Measurements from ENCODE around the gene INAFM2.

Gene INAFM2

DNA sequence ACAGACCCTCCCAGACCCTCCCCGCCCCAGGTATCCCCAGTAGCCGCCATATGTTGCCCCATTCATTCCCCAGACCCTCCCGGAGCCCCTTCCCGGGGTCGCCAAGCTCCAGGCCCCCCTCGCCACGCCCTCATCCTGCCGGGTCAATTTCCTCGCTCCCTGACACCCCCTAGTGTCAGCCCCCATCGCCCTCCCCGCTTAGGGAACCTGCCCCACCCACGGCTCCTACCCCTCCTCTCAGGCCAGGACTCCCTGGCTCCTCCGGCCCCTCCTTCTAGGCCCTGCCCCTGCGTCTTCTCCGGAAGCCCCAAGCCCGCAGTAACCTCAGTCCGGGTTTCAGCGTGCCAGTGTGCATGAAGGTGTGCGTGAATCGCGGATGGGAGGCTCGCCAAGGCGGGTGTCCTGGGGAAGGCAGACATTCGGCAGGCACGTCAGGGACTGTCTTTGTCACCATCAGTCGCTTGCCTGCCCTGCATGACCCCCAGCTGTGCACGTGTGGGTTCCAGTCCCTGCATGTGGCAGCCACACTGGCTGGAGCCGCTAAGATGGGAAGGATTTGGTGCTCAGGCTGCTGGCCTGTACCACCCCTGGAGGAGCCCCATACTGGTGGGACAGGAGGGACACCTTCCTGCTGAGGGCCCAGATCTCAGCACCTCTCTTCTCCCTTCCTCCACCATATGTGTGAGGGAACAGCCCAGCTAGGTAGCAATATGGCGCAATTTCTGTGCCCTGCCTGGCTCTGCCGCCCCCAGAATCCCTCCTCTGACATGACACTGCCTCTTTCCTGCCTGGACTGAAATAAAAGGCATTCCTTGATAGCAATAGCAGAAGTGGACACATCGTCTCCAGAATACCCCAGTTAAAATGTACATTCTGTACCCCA lies 35.2 kb downstream of the INAFM2 start:
- DNase-seq (ENCODE audit: low read depth in 2 of 2, low spot score in 1 of 2), result no peak

DNA sequence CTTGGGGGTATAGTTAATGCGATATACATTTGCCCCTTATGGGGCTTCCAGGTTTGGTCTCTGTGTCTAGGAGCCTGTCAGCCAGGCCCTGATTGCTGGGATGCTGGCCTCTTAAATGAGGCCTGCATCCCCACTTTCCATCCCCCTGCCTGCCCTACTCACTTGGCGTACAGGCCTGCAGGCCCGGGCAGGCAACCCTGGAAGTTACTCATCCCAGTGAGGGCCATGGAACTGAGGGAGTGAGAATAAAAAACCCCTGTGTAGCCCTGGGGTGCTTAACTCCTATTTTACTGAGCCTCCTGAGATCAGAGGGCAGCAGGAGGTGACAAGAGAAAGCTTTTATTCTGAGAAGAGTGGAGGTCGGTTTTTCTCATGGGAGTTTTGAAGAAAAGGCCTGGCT lies 36.5 kb downstream of the INAFM2 start:
- no peak for DNase-seq (ENCODE audit: low read depth in 2 of 2, low spot score in 1 of 2)

DNA sequence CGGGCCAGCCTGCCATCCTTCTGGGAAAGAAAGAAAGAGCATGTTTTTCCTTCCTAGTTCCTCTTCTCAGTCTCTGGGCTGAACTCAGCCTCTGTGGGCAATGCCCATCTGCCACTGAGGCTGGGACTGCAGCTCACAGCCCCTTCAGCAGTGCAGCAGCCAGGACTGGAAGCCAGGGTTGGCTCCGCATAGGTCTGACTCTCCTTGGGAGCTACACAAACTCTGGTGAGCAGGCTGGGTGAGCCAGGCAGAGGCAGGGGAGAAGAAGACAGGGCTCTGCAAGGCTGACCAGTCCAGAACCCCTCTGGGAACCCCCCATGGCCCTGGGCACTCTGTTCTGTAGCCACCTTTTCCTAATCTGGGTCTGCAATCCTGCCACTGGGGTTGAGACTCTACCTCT lies 38.1 kb downstream of the INAFM2 start:
- no peak for DNase-seq (ENCODE audit: low read depth in 2 of 2, low spot score in 1 of 2)

DNA sequence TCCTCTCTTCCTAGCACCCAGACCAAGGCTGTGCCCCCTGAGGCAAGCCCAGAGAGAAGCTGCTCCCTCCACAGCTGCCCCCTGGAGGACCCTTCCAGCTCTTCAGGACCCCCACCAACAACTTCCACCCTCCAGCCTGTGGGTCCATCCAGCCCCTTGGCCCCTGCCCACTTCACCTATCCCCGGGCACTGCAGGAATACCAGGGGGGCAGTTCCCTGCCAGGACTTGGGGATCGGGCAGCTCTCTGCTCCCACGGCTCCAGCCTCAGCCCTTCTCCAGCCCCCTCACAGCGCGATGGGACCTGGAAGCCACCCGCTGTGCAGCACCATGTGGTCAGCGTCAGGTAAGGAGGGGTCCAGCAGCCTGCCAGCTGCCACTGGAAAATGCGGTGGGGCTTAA lies 40.1 kb downstream of the INAFM2 start:
- no peak for DNase-seq (ENCODE audit: low read depth in 2 of 2, low spot score in 1 of 2)

DNA sequence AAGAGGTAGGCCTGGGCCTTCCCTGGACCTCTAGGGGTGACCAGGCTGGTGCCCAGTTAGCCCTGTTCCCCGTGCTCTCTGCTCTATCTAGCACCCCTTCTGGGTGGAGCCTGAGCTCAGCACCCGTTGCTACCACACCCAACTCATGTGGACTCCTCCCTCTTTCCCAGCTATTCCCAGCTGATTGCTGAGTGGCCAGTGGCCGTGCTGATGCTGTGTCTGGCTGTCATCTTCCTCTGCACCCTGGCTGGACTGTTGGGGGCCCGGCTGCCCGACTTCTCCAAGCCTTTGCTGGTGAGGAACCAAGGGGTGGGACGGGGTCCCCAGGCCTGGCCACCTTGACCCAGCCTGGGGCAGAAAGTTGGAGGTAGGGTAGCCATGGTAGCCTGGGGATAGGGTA lies 40.8 kb downstream of the INAFM2 start:
- no peak for DNase-seq (ENCODE audit: low read depth in 2 of 2, low spot score in 1 of 2)

DNA sequence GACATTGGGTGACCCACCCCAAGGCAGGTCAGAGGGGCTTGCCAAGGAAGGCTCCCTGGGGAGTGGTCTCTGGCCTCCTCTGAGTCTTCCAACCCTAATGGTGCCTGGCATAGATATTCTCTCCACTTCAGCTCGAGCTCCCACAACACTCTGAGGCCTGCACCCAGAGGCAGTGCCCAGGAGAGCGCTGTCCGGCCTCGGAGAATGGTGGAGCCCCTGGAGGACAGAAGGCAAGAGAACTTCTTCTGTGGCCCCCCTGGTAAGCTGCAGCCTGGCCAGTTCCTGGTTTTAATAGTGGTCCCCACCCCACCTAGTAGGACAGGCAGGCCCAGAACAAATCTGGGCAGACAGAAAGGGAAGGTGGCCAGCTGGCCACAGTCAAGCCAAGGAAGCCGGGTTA lies 41.5 kb downstream of the INAFM2 start:
- no peak for DNase-seq (ENCODE audit: low read depth in 2 of 2, low spot score in 1 of 2)

DNA sequence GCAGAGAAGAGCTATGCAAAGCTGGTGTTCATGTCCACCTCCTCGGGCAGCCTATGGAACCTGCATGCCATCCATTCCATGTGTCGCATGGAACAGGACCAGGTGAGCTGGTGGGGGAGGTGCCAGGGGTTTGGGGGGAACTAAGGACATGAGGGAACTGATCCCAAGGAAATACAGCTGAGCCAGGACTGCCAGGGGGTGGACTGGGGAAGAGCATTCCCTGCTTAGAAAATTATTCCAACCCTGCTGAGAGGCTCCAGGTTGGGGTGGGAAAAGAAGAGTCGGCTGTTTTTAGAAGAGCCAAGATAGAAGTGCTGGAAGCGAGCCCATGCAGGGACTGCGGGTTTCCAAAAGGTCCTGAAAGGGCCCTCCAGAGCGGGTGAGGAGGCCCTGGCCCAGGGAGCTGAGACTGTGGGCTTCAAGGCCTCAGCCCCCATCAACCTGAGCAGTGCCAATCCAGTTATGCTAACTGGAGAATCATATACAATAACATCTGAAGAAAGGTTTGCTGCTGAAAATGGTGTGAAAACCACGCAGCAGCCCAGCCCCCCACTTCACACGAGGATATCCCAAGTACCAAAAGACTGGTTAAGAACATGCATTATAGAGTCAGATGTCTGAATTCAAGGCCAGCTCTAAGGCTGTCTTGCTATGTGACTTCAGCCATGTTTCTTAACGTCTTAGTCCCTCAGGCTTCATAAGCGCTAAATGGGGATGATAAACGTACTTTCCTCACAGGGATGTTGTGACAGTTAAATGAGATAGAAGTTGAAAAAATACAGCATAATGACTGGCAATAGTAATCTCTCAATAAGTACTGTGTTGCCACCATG lies 42.3 kb downstream of the INAFM2 start:
- DNase-seq (ENCODE audit: low read depth in 2 of 2, low spot score in 1 of 2), result no peak

DNA sequence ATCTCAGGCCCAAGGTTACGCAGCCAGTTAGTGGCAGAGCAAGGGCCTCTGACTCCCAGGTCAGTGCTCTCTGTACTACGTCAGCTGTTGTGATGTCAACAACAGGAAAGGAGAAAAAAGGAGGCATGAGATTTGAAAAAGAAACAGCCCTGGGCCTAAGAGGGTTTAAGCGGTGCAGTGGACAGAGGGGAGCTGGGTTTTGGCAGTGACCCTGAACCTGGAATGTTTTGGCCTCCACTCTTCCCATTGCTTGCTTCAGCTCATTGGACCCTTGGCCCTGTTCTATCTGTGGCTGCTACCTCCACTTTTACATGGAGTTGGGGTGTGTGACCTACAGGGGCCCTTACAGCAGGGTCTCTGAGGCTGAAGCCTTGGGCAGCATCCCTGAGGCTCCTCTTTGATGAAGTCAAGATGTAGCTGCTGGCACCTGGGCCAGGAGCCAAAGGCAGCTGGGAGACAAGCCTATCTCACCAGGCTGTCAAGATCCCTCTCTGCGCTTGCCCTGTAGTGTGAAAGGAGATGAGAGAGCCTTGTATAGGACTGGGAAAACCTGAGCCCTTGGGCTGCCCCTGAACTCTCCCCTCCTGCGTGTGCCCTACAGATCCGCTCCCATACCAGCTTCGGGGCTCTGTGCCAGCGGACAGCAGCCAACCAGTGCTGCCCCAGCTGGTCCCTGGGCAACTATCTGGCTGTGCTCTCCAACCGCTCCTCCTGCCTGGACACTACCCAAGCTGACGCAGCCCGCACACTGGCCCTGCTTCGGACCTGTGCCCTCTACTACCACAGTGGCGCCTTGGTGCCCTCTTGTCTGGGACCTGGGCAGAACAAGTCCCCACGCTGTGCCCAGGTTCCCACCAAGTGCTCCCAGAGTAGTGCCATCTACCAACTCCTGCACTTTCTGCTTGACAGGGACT lies 43.2 kb downstream of the INAFM2 start:
- DNase-seq (ENCODE audit: low read depth in 2 of 2, low spot score in 1 of 2), result no peak

DNA sequence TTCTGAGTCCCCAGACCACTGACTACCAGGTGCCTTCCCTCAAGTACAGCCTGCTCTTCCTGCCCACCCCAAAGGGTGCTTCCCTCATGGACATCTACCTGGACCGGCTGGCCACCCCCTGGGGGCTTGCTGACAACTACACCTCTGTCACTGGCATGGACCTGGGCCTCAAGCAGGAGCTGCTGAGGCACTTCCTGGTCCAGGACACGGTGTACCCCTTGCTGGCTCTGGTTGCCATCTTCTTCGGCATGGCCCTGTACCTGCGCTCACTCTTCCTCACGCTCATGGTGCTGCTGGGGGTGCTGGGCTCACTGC lies 43.8 kb downstream of the INAFM2 start:
- DNase-seq (ENCODE audit: low read depth in 2 of 2, low spot score in 1 of 2), result no peak

DNA sequence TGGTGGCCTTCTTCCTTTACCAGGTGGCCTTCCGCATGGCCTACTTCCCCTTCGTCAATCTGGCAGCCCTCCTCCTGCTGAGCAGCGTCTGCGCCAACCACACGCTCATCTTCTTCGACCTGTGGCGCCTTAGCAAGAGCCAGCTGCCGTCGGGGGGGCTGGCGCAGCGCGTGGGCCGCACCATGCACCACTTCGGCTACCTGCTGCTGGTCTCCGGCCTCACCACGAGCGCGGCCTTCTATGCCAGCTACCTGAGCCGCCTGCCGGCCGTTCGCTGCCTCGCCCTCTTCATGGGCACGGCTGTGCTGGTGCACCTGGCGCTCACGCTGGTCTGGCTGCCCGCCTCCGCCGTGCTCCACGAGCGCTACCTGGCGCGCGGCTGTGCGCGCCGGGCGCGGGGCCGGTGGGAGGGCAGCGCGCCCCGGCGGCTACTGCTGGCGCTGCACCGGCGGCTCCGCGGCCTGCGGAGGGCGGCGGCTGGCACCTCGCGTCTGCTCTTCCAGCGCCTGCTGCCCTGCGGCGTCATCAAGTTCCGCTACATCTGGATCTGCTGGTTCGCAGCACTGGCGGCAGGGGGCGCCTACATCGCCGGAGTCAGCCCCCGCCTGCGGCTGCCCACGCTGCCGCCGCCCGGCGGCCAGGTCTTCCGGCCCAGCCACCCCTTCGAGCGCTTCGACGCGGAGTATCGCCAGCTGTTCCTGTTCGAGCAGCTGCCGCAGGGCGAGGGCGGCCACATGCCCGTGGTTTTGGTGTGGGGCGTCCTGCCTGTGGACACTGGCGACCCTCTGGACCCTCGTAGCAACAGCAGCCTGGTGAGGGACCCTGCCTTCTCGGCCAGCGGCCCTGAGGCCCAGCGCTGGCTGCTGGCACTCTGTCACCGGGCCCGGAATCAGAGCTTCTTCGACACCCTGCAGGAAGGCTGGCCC lies 44.5 kb downstream of the INAFM2 start:
- DNase-seq (ENCODE audit: low read depth in 2 of 2, low spot score in 1 of 2), result peak; percentile 47 to 74

DNA sequence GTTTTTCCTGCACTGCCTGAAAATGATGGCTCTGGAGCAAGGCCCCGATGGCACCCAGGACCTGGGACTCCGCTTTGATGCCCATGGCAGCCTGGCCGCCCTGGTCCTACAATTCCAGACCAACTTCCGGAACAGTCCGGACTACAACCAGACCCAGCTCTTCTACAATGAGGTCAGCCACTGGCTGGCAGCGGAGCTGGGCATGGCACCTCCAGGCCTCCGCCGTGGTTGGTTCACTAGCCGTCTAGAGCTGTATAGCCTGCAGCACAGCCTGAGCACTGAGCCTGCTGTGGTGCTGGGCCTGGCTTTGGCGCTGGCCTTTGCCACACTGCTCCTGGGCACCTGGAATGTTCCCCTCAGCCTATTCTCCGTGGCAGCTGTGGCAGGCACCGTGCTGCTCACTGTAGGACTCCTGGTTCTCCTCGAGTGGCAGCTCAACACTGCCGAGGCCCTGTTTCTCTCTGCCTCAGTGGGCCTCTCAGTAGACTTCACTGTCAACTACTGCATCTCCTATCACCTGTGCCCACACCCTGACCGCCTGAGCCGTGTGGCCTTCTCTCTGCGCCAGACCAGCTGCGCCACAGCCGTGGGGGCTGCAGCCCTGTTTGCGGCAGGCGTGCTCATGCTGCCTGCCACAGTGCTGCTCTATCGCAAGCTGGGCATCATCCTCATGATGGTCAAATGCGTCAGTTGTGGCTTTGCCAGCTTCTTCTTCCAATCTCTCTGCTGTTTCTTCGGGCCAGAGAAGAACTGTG lies 45.4 kb downstream of the INAFM2 start:
- DNase-seq (ENCODE audit: low read depth in 2 of 2, low spot score in 1 of 2), result no peak

DNA sequence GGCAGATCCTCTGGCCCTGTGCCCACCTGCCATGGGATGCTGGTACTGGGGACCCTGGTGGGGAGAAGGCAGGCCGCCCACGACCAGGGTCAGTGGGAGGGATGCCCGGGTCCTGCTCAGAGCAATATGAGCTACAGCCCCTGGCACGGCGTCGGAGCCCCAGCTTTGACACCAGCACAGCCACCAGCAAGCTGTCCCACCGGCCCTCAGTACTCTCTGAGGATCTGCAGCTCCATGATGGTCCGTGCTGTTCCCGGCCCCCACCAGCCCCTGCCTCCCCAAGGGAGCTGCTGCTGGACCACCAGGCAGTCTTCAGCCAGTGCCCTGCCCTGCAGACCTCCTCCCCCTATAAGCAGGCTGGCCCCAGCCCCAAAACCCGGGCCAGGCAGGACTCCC lies 46.0 kb downstream of the INAFM2 start:
- DNase-seq (ENCODE audit: low read depth in 2 of 2, low spot score in 1 of 2), result no peak

DNA sequence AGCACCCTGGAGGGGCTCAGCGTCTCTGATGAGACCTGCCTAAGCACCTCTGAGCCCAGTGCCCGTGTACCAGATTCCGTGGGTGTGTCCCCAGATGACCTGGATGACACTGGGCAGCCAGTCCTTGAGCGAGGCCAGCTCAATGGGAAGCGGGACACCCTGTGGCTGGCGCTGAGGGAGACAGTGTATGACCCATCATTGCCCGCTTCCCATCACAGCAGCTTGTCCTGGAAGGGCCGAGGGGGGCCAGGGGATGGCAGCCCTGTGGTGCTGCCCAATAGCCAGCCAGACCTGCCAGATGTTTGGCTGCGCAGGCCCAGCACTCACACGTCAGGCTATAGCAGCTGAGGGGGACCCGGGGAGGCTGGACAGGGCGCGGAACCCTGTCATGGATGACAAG lies 46.5 kb downstream of the INAFM2 start:
- DNase-seq (ENCODE audit: low read depth in 2 of 2, low spot score in 1 of 2), result no peak

DNA sequence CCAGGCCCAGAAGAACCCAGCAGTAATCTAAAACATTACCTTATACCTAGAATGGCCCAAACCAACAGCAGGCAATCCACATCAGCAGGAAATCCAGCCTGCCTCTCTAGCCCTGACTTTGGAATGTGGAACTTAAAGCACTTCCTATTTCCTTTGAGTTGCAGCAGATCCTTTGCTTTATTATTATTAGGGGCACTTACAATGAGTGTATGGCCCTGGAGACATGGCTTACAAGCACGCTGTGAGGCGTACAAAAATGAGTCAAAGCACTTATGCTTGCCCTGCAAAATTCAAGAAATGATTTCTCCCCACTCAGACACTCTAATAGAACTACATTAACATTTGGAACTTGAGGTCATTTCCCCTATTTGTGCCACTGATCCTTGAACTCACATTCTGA lies 49.5 kb downstream of the INAFM2 start:
- DNase-seq (ENCODE audit: low read depth in 2 of 2, low spot score in 1 of 2), result no peak
